GM12878 (cell line): ENCODE data around the gene RIMBP2. TPM values are rescaled to one million over a fixed set of nuclear protein-coding genes. Genes with fewer than 3 reads are reported as not detected.

Experiments used
- ATAC-seq: fragments of 200-7000 bp; cut with Tn5 transposase; 3 replicates; pipeline ENCODE4 v1.9.1; 2020; ENCODE audit warnings: mild to moderate bottlenecking, moderate library complexity
- BruUV-seq: library from RNA; stranded (reverse); fragments of 400-500 nt; replicated peaks from 2 replicates; lab custom pipeline; 2021; lab: Mats Ljungman, UMichigan
- CTCF ChIA-PET: fragments of 300-600 bp; sonication (Branson Sonifier 250); formaldehyde crosslinking; extraction: SDS; loops from one replicate; lab custom pipeline; 2021; ENCODE audit warnings: inconsistent platforms; lab: Yijun Ruan, JAX
- POLR2A ChIA-PET: fragments of 350-600 bp; formaldehyde crosslinking; extraction: SDS; loops from one replicate; lab custom pipeline; 2021; ENCODE audit warnings: inconsistent platforms; lab: Charles Lee
- RAD21 ChIA-PET: fragments of 300-600 bp; sonication (Branson Sonifier 250); formaldehyde crosslinking; loops from one replicate; lab custom pipeline; 2023; ENCODE audit warnings: antibody characterized with exemption; ENCODE audit not compliant: unreplicated experiment; lab: Charles Lee
- SMC1A ChIA-PET: fragments of 300-600 bp; sonication (Branson Sonifier 250); formaldehyde crosslinking; loops from one replicate; lab custom pipeline; 2023; ENCODE audit not compliant: unreplicated experiment, uncharacterized antibody; lab: Charles Lee
- DNase-seq: peaks from one replicate; pipeline ENCODE4 v3.0.0-alpha.2; 2011; ENCODE audit warnings: low read depth, low spot score
- FAIRE-seq: peaks from 3 replicates; lab custom pipeline; 2011; peaks lifted over from hg19 to GRCh38; lab: Jason Lieb, UNC
- H2AFZ ChIP-seq: 2 replicates; pipeline ENCODE4 v1.6.0; 2011; ENCODE audit warnings: low read depth, low read length, control low read depth; ENCODE audit not compliant: control insufficient read depth
- H3K27ac ChIP-seq: 2 replicates; pipeline ENCODE4 v1.5.1; 2011; ENCODE audit warnings: control low read depth; ENCODE audit not compliant: control insufficient read depth, insufficient read depth
- H3K27me3 ChIP-seq, 2 experiments: replicated peaks in 1 of 2; 2 replicates each; pipeline versions ENCODE4 v1.6.0 to v1.6.1; 2011; ENCODE audit warnings: low read length in 1 of 2; ENCODE audit not compliant: control insufficient read depth in 2 of 2, insufficient read depth in 2 of 2
- H3K36me3 ChIP-seq, 2 experiments: 2 replicates each; pipeline ENCODE4 v1.5.1; 2011; ENCODE audit warnings: low read length in 1 of 2; ENCODE audit not compliant: control insufficient read depth in 2 of 2, insufficient read depth in 2 of 2
- H3K4me1 ChIP-seq: 2 replicates; pipeline ENCODE4 v1.6.1; 2011; ENCODE audit warnings: mild to moderate bottlenecking, low read length, moderate library complexity, mixed read lengths; ENCODE audit not compliant: control insufficient read depth, insufficient read depth
- H3K4me2 ChIP-seq: 2 replicates; pipeline ENCODE4 v1.6.0; 2011; ENCODE audit warnings: control low read depth; ENCODE audit not compliant: control insufficient read depth, insufficient read depth
- H3K4me3 ChIP-seq: fragments of 200-600 bp; sonication (generic); 2 replicates; pipeline ENCODE4 v1.5.1; 2016
- H3K79me2 ChIP-seq: 2 replicates; pipeline ENCODE4 v1.6.0; 2011; ENCODE audit warnings: low read length; ENCODE audit not compliant: control insufficient read depth, insufficient read depth
- H3K9ac ChIP-seq: 2 replicates; pipeline ENCODE4 v1.8.0; 2011; ENCODE audit warnings: low read length, control low read depth, mixed read lengths; ENCODE audit not compliant: control insufficient read depth, insufficient read depth
- H3K9me3 ChIP-seq: replicated peaks from 3 replicates; pipeline ENCODE4 v1.5.1; 2011; ENCODE audit warnings: mild to moderate bottlenecking, low read length; ENCODE audit not compliant: control insufficient read depth, insufficient read depth
- H4K20me1 ChIP-seq: 2 replicates; pipeline ENCODE4 v1.6.0; 2011; ENCODE audit not compliant: control insufficient read depth, insufficient read depth
- ASH2L ChIP-seq: fragments of 300-600, 200-600 bp; sonication (generic); IDR thresholded peaks from 2 replicates; pipeline ENCODE4 v1.6.1; 2017; ENCODE audit warnings: low read depth, mild to moderate bottlenecking, borderline replicate concordance
- CUX1 ChIP-seq: IDR thresholded peaks from 2 replicates; pipeline ENCODE4 v1.6.1; 2012; ENCODE audit warnings: improper control_type of control experiment, low read depth, low read length; ENCODE audit not compliant: insufficient replicate concordance
- DPF2 ChIP-seq: fragments of 450-650 bp; IDR thresholded peaks from 2 replicates; pipeline ENCODE4 v1.6.1; 2017; ENCODE audit warnings: mild to moderate bottlenecking
- EP300 ChIP-seq, 2 experiments: fragments of 150-350 bp in 1 of 2; IDR thresholded peaks; 2 replicates each; pipeline ENCODE4 v1.6.1; 2011 to 2012; ENCODE audit warnings: low read depth in 2 of 2, low read length in 2 of 2, borderline replicate concordance in 1 of 2, improper control_type of control experiment in 1 of 2, inconsistent platforms in 1 of 2; ENCODE audit not compliant: control insufficient read depth in 1 of 2
- ETV6 ChIP-seq, 2 experiments: fragments of 450-650 bp in 1 of 2; IDR thresholded peaks in 1 of 2; conservative IDR thresholded peaks in 1 of 2; 2 replicates each; pipeline ENCODE4 v1.6.1; 2014; ENCODE audit warnings: antibody characterized with exemption in 1 of 2, borderline replicate concordance in 1 of 2, low read depth in 1 of 2, mild to moderate bottlenecking in 1 of 2, moderate library complexity in 1 of 2
- FOXM1 ChIP-seq: IDR thresholded peaks from 2 replicates; pipeline ENCODE4 v1.6.1; 2012; ENCODE audit warnings: low read depth, mild to moderate bottlenecking, inconsistent platforms, low read length, moderate library complexity
- JUNB ChIP-seq: IDR thresholded peaks from 2 replicates; pipeline ENCODE4 v1.6.1; 2016; ENCODE audit warnings: antibody characterized with exemption, mild to moderate bottlenecking
- MXI1 ChIP-seq: fragments of 150-350 bp; IDR thresholded peaks from 2 replicates; pipeline ENCODE4 v1.6.1; 2011; ENCODE audit warnings: low read depth, mild to moderate bottlenecking, inconsistent platforms, low read length, improper control_type of control experiment
- RELA ChIP-seq: fragments of 450-650 bp; IDR thresholded peaks from 2 replicates; pipeline ENCODE4 v1.8.0; 2014; ENCODE audit warnings: borderline replicate concordance; ENCODE audit not compliant: partially characterized antibody
- RFX5 ChIP-seq: IDR thresholded peaks from 2 replicates; pipeline ENCODE4 v1.6.1; 2011; ENCODE audit warnings: low read depth, low read length, improper control_type of control experiment
- SRF ChIP-seq, 2 experiments: IDR thresholded peaks; 2 replicates each; pipeline ENCODE4 v1.6.1; 2011; ENCODE audit warnings: low read depth in 2 of 2, low read length in 2 of 2, mild to moderate bottlenecking in 1 of 2, moderate library complexity in 1 of 2
- ZNF24 ChIP-seq: fragments of 450-650 bp; IDR thresholded peaks from 2 replicates; pipeline ENCODE4 v1.6.1; 2017; ENCODE audit warnings: antibody characterized with exemption, mild to moderate bottlenecking
- WGBS: methylation state at CpG from one replicate; pipeline ENCODE4 v1.1.6; 2016; ENCODE audit warnings: low lambda C conversion rate; ENCODE audit not compliant: insufficient replicate concordance, insufficient coverage; ENCODE audit errors: missing lambda C conversion rate; 5-methylcytosine and 5-hydroxymethylcytosine counted together
- in situ Hi-C: fragments of 300-500 bp; cut with MboI; formaldehyde crosslinking; loops from 9 replicates; pipeline ENCODE4 v1.14.3; 2018; ENCODE audit warnings: mixed read lengths
- intact Hi-C: fragments of 100-400 bp; cut with micrococcal nuclease; formaldehyde crosslinking; loops from one replicate; pipeline ENCODE4 v1.14.2; 2022; ENCODE audit not compliant: unreplicated experiment
- polyA plus RNA-seq, 11 experiments: library from polyadenylated mRNA; depleted of rRNA in 4 of 11; unstranded in 6 of 11; stranded (reverse) in 5 of 11; fragments of >200 nt; fragmentation: Nextera tagmentation in 4 of 11; fragmentation: Illumina TruSeq in 1 of 11; extraction: Ambion mirVana in 4 of 11; extraction: Trizol in 1 of 11; gene quantifications; 1 replicate in 1 of 11; 2 replicates in 10 of 11; pipeline versions ENCODE4 v1.2.1 to v1.2.3, GENCODE V29; 2011 to 2016; ENCODE audit warnings: inconsistent platforms in 2 of 11, missing spikeins in 2 of 11, low read depth in 1 of 11
- total RNA-seq, 4 experiments: library from RNA; depleted of rRNA in 3 of 4; stranded (reverse); fragments of >200 nt in 3 of 4; fragmentation: Illumina TruSeq in 1 of 4; extraction: Trizol in 1 of 4; gene quantifications; 2 replicates each; pipeline versions ENCODE4 v1.2.1 to v1.2.3, GENCODE V29; 2013 to 2021
- TF ChIP-seq, protein P1 (sequence below): fragments of 450-650 bp; IDR thresholded peaks from 2 replicates; pipeline ENCODE4 v1.6.1; 2017; ENCODE audit warnings: mild to moderate bottlenecking, moderate library complexity

RIMBP2 gene
- total and polyA plus RNA-seq, 10 of the 15 experiments (the other 5 are each of a cell fraction or from before 2014, with no cell fraction given) = 0.04 to 2.9 (median 0.07) TPM; not detected in 1

DNA sequence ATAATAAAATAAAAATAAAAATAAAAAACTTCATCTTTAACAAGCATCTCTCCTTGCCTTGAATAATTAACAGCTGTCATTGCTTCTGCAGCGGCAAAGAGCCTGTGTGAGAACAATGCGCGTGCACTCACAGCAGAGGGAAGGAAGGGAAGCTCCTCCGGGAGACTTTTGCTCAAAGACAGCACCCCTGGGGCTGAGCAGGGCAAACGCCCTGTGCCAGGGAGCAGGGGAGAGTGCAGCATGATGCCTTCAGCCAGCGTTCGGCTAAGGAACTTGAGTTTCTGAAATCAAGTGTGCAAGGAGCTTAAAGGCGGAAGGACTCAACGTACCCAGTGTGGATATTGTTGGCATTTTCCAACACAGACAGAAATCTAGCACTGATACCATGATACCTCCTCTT, 120.5 kb downstream of the RIMBP2 start:
- DNase-seq (no peak), ATAC-seq (no peak), FAIRE-seq (no peak)
- H3K27ac ChIP-seq = no peak overlapping the region
- intact Hi-C loops = no loop called here
- no peak overlapping the region for H2AFZ ChIP-seq
- no peaks in the 10 kb centered on the region for H4K20me1 ChIP-seq
- BruUV-seq = no TSS peak
- no peak overlapping the region for H3K4me3 ChIP-seq
- POLR2A ChIA-PET = no interaction called here
- SMC1A ChIA-PET = no interaction called here
- no peaks in the 10 kb centered on the region for H3K4me1 ChIP-seq
- TF ChIP-seq ETV6 (conservative IDR thresholded peaks at IDR 0.05 in 1 of 2, IDR thresholded peaks at IDR 0.05 in 1 of 2; ENCODE audit: borderline replicate concordance in 1 of 2, low read depth in 1 of 2) (no peak), DPF2 (no peak), ASH2L (no peak), RELA (no peak), MXI1 (no peak), JUNB (no peak), CUX1 (no peak), FOXM1 (no peak), SRF (IDR thresholded peaks at IDR 0.05; ENCODE audit: low read depth in 2 of 2, low read length in 2 of 2) (no peak), RFX5 (no peak), EP300 (IDR thresholded peaks at IDR 0.05; ENCODE audit: borderline replicate concordance in 1 of 2, control insufficient read depth in 1 of 2, low read depth in 2 of 2, low read length in 2 of 2) (no peak), ZNF24 (no peak)
- TF ChIP-seq, protein P1, sequence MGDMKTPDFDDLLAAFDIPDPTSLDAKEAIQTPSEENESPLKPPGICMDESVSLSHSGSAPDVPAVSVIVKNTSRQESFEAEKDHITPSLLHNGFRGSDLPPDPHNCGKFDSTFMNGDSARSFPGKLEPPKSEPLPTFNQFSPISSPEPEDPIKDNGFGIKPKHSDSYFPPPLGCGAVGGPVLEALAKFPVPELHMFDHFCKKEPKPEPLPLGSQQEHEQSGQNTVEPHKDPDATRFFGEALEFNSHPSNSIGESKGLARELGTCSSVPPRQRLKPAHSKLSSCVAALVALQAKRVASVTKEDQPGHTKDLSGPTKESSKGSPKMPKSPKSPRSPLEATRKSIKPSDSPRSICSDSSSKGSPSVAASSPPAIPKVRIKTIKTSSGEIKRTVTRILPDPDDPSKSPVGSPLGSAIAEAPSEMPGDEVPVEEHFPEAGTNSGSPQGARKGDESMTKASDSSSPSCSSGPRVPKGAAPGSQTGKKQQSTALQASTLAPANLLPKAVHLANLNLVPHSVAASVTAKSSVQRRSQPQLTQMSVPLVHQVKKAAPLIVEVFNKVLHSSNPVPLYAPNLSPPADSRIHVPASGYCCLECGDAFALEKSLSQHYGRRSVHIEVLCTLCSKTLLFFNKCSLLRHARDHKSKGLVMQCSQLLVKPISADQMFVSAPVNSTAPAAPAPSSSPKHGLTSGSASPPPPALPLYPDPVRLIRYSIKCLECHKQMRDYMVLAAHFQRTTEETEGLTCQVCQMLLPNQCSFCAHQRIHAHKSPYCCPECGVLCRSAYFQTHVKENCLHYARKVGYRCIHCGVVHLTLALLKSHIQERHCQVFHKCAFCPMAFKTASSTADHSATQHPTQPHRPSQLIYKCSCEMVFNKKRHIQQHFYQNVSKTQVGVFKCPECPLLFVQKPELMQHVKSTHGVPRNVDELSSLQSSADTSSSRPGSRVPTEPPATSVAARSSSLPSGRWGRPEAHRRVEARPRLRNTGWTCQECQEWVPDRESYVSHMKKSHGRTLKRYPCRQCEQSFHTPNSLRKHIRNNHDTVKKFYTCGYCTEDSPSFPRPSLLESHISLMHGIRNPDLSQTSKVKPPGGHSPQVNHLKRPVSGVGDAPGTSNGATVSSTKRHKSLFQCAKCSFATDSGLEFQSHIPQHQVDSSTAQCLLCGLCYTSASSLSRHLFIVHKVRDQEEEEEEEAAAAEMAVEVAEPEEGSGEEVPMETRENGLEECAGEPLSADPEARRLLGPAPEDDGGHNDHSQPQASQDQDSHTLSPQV = no peak
- no peaks in the 10 kb centered on the region for H3K36me3 ChIP-seq
- RAD21 ChIA-PET = no interaction called here
- in situ Hi-C loops = no loop called here
- H3K27me3 ChIP-seq = no peaks in the 10 kb centered on the region
- 55% methylated on average over 9 of the region's 9 CpGs for WGBS
- H3K79me2 ChIP-seq = no peaks in the 10 kb centered on the region
- CTCF ChIA-PET = no interaction called here
- H3K9ac ChIP-seq = no peak overlapping the region
- no peaks in the 10 kb centered on the region; the same call in 2 of the 3 replicates for H3K9me3 ChIP-seq
- no peak overlapping the region for H3K4me2 ChIP-seq
